Thyroid gland (tissue), 4 donors: ENCODE results near the gene FBN2. TPM values are rescaled to one million over a fixed set of nuclear protein-coding genes. Genes with fewer than 3 reads are reported as not detected.

Experiments used
- DNase-seq, 2 donors: peaks; one replicate each; pipeline ENCODE4 v3.0.0-alpha.2; 2019
- H3K27ac ChIP-seq, 3 donors: fragments of 200-600 bp; sonication (generic); 1 replicate in 2 of 3; 2 replicates in 1 of 3; pipeline ENCODE4 v1.5.1; 2016 to 2019; ENCODE audit warnings: mild to moderate bottlenecking in 1 of 3, moderate library complexity in 1 of 3
- H3K27me3 ChIP-seq: fragments of 200-600 bp; sonication (generic); one replicate; pipeline ENCODE4 v1.5.1; 2019
- H3K36me3 ChIP-seq, 2 donors: fragments of 200-600 bp; sonication (generic); one replicate each; pipeline ENCODE4 v1.5.1; 2016 to 2019
- H3K4me1 ChIP-seq, 2 donors: fragments of 200-600 bp; sonication (generic); one replicate each; pipeline ENCODE4 v1.5.1; 2017 to 2019
- H3K4me3 ChIP-seq, 3 donors: fragments of 200-600 bp; sonication (generic); replicated peaks in 1 of 3; 1 replicate in 2 of 3; 2 replicates in 1 of 3; pipeline ENCODE4 v1.5.1; 2016; ENCODE audit warnings: mild to moderate bottlenecking in 1 of 3
- H3K9me3 ChIP-seq: fragments of 200-600 bp; sonication (generic); one replicate; pipeline ENCODE4 v1.5.1; 2017
- CTCF ChIP-seq, 6 experiments: fragments of 200-600 bp in 3 of 6; fragments of 450-650 bp in 3 of 6; sonication (generic) in 3 of 6; IDR thresholded peaks; one replicate each; pipeline ENCODE4 v1.5.1; 2016 to 2019; ENCODE audit warnings: antibody characterized with exemption in 6 of 6, mild to moderate bottlenecking in 2 of 6, inconsistent platforms in 1 of 6, moderate library complexity in 1 of 6
- POLR2A ChIP-seq, 2 donors: fragments of 450-650 bp; IDR thresholded peaks; one replicate each; pipeline ENCODE4 v1.6.1; 2017; ENCODE audit warnings: antibody characterized with exemption in 2 of 2, mild to moderate bottlenecking in 2 of 2, moderate library complexity in 1 of 2
- WGBS, 2 donors: methylation state at CpG; one replicate each; pipeline ENCODE4 v1.1.5; 2017; 5-methylcytosine and 5-hydroxymethylcytosine counted together
- intact Hi-C: fragments of 100-400 bp; cut with DNase I; formaldehyde crosslinking; loops from one replicate; pipeline ENCODE4 v1.15.1; 2023
- total RNA-seq, 4 donors: library from RNA; depleted of rRNA; stranded (reverse); fragments of >200 nt; gene quantifications; one replicate each; pipeline ENCODE4 v1.2.3, GENCODE V29; 2016

Gene FBN2
- total RNA-seq, 4 donors from 2014 or later = 1.0 to 3.9 (median 2.5) TPM

GRCh38 chr5:128541385-128541784, 3.3 kb upstream of the FBN2 start:
- DNase-seq = no peak
- Histone ChIP-seq H3K4me1 (peaks cover 6 to 21% of the 10 kb centered on the region in 2 donors), H3K9me3 (no peaks in the 10 kb centered on the region), H3K27ac (no peak overlapping the region), H3K27me3 (peaks cover 5% of the 10 kb centered on the region), H3K4me3 (no peak overlapping the region), H3K36me3 (no peaks in the 10 kb centered on the region)
- WGBS, 2 donors = 74 to 92% methylated on average over 3 of the region's 3 CpGs
- intact Hi-C loops = no loop called here
- TF ChIP-seq CTCF (IDR thresholded peaks at IDR 0.05) = no peak
- TF ChIP-seq POLR2A (IDR thresholded peaks at IDR 0.05) = no peak

- H3K27ac ChIP-seq = no peak overlapping the region
- intact Hi-C loops = no loop called here
- peaks cover 6 to 21% of the 10 kb centered on the region in 2 donors for H3K4me1 ChIP-seq
- TF ChIP-seq CTCF (IDR thresholded peaks at IDR 0.05) = no peak
- TF ChIP-seq POLR2A (IDR thresholded peaks at IDR 0.05) = no peak
- DNase-seq = peak; percentile 5 to 33
- no peaks in the 10 kb centered on the region for H3K9me3 ChIP-seq
- H3K36me3 ChIP-seq = no peaks in the 10 kb centered on the region
- H3K27me3 ChIP-seq = peaks cover 5% of the 10 kb centered on the region
- WGBS, 2 donors = 0 to 5% methylated on average over 1 to 10 of the region's 20 CpGs
- peak overlapping the region in 1 of 3 donors; percentile 44 for H3K4me3 ChIP-seq
Observed at GRCh38 chr5:128539038-128539429, 989 bp upstream of the FBN2 start.

- TF ChIP-seq POLR2A (IDR thresholded peaks at IDR 0.05) (no peak), CTCF (IDR thresholded peaks at IDR 0.05) (no peak)
- Histone ChIP-seq H3K27me3 (peaks cover 5% of the 10 kb centered on the region), H3K9me3 (no peaks in the 10 kb centered on the region), H3K36me3 (no peaks in the 10 kb centered on the region), H3K27ac (no peak overlapping the region), H3K4me1 (peaks cover 6 to 21% of the 10 kb centered on the region in 2 donors), H3K4me3 (peak overlapping the region in 2 of 3 donors; percentile 23 to 44)
- 1 to 2% methylated on average over 41 to 61 of the region's 65 CpGs for WGBS, 2 donors
- DNase-seq = peak; percentile 30 to 72
- intact Hi-C loops = no loop called here
Observed at GRCh38 chr5:128538250-128539037, 399 bp upstream of the FBN2 start.

- intact Hi-C loops = no loop called here
- H3K9me3 ChIP-seq = no peaks in the 10 kb centered on the region
Observed at GRCh38 chr5:128537221-128537999, 635 bp downstream of the FBN2 start.

More at GRCh38 chr5:128537221-128537999, 635 bp downstream of the FBN2 start:
- Histone ChIP-seq H3K27ac (no peak overlapping the region), H3K27me3 (peaks cover 5% of the 10 kb centered on the region), H3K4me3 (peak overlapping the region in 2 of 3 donors; percentile 23 to 44), H3K36me3 (no peaks in the 10 kb centered on the region), H3K4me1 (peaks cover 6 to 21% of the 10 kb centered on the region in 2 donors)
- TF ChIP-seq POLR2A (IDR thresholded peaks at IDR 0.05) (no peak), CTCF (IDR thresholded peaks at IDR 0.05) (no peak)
- peak; percentile 9 to 27 for DNase-seq
- 0 to 3% methylated on average over 31 to 35 of the region's 75 CpGs for WGBS, 2 donors
